SK-N-SH treated with all-trans-retinoic acid at 6 μM for 48 hours (cell line): ENCODE data around the gene DCST2.

Source experiments
- ARNTL ChIP-seq: fragments of 450-650 bp; formaldehyde crosslinking; IDR thresholded peaks from 2 replicates; pipeline ENCODE4 v1.5.0; 2020; ENCODE audit warnings: low read depth, mild to moderate bottlenecking, moderate library complexity, borderline replicate concordance
- CSDC2 ChIP-seq: fragments of 250-450 bp; sonication (Bioruptor Pico); IDR thresholded peaks from 2 replicates; pipeline ENCODE4 v1.5.0; 2020; ENCODE audit warnings: mild to moderate bottlenecking, moderate library complexity
- ESRRG ChIP-seq: fragments of 250-450 bp; sonication (Bioruptor Pico); IDR thresholded peaks from 2 replicates; pipeline ENCODE4 v1.6.1; 2021; ENCODE audit warnings: mild to moderate bottlenecking
- ISL1 ChIP-seq: fragments of 250-450 bp; sonication (Bioruptor Pico); IDR thresholded peaks from 2 replicates; pipeline ENCODE4 v2.1.2; 2022; ENCODE audit warnings: mild to moderate bottlenecking, moderate library complexity
- RARB ChIP-seq: fragments of 250-450 bp; sonication (Bioruptor Pico); IDR thresholded peaks from 2 replicates; pipeline ENCODE4 v1.8.0; 2021; ENCODE audit warnings: mild to moderate bottlenecking, moderate library complexity
- TCF4 ChIP-seq: fragments of 250-450 bp; sonication (Bioruptor Pico); IDR thresholded peaks from 2 replicates; pipeline ENCODE4 v1.8.0; 2021; ENCODE audit warnings: mild to moderate bottlenecking, moderate library complexity, borderline replicate concordance
- ZC3H10 ChIP-seq: fragments of 250-450 bp; sonication (Bioruptor Pico); IDR thresholded peaks from 2 replicates; pipeline ENCODE4 v1.5.1; 2021; ENCODE audit warnings: mild to moderate bottlenecking, moderate library complexity
- ZFP3 ChIP-seq: fragments of 250-450 bp; sonication (Bioruptor Pico); IDR thresholded peaks from 2 replicates; pipeline ENCODE4 v1.5.0; 2020; ENCODE audit warnings: mild to moderate bottlenecking, moderate library complexity
- ZFP30 ChIP-seq: fragments of 450-650 bp; formaldehyde crosslinking; IDR thresholded peaks from 2 replicates; pipeline ENCODE4 v1.5.0; 2022; ENCODE audit warnings: mild to moderate bottlenecking, moderate library complexity
- ZNF8 ChIP-seq: fragments of 450-650 bp; formaldehyde crosslinking; IDR thresholded peaks from 2 replicates; pipeline ENCODE4 v1.5.0; 2020; ENCODE audit warnings: mild to moderate bottlenecking, moderate library complexity
- TF ChIP-seq, protein P1 (sequence below): fragments of 250-450 bp; sonication (Bioruptor Pico); IDR thresholded peaks from 2 replicates; pipeline ENCODE4 v1.8.0; 2020; ENCODE audit warnings: mild to moderate bottlenecking, moderate library complexity, borderline replicate concordance
- TF ChIP-seq, protein P2 (sequence below): fragments of 250-450 bp; sonication (Bioruptor Pico); IDR thresholded peaks from 2 replicates; pipeline ENCODE4 v1.8.0; 2021; ENCODE audit warnings: low read depth, mild to moderate bottlenecking, moderate library complexity, borderline replicate concordance

DNA sequence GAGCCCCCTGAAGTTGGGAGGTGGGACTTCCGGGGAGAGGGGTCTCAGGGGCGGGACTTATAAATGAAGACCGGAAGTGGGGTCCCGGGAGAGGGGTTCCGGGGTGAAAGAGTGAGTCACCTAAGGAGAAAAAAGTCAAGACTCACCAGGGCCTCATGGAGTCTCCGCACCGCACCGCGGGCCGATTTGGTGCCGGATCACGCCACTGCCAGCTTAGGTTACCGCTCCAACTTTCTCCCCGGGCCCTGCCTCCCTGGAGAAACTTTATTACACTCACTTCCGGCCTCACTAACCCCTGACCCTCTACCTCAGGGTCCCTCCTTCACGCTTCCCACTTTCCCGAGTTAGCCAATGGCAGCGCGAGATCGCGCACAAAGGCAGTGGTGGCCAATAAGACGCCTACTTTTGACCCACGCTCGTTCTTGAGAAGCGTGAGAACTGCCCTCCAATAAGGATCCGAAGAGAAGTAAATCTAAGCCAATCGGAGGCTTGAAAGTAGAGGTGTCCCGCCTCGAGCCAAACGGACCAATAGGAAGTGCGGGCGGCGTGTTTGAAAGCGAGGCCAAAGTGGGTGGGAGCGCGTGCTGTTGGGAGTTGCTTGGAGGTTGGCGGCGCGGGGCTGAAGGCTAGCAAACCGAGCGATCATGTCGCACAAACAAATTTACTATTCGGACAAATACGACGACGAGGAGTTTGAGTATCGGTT, 59.3 kb downstream of the DCST2 start, which contains the start of gene CKS1B:
- TF ChIP-seq ZNF8 (CRISPR knock-in tag) (no peak), ISL1 (CRISPR knock-in tag) (no peak), CSDC2 (no peak), ESRRG (CRISPR knock-in tag) (no peak), ARNTL (CRISPR knock-in tag) (no peak), ZC3H10 (CRISPR knock-in tag) (peak; percentile 34; the same call in 1 of the 2 replicates), ZFP3 (no peak), ZFP30 (CRISPR knock-in tag) (no peak), TCF4 (CRISPR knock-in tag) (no peak), RARB (CRISPR knock-in tag) (peak; percentile 61; the same call in 1 of the 2 replicates)
- TF ChIP-seq, protein P1, sequence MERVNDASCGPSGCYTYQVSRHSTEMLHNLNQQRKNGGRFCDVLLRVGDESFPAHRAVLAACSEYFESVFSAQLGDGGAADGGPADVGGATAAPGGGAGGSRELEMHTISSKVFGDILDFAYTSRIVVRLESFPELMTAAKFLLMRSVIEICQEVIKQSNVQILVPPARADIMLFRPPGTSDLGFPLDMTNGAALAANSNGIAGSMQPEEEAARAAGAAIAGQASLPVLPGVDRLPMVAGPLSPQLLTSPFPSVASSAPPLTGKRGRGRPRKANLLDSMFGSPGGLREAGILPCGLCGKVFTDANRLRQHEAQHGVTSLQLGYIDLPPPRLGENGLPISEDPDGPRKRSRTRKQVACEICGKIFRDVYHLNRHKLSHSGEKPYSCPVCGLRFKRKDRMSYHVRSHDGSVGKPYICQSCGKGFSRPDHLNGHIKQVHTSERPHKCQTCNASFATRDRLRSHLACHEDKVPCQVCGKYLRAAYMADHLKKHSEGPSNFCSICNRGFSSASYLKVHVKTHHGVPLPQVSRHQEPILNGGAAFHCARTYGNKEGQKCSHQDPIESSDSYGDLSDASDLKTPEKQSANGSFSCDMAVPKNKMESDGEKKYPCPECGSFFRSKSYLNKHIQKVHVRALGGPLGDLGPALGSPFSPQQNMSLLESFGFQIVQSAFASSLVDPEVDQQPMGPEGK (CRISPR knock-in tag): no peak
- TF ChIP-seq, protein P2, sequence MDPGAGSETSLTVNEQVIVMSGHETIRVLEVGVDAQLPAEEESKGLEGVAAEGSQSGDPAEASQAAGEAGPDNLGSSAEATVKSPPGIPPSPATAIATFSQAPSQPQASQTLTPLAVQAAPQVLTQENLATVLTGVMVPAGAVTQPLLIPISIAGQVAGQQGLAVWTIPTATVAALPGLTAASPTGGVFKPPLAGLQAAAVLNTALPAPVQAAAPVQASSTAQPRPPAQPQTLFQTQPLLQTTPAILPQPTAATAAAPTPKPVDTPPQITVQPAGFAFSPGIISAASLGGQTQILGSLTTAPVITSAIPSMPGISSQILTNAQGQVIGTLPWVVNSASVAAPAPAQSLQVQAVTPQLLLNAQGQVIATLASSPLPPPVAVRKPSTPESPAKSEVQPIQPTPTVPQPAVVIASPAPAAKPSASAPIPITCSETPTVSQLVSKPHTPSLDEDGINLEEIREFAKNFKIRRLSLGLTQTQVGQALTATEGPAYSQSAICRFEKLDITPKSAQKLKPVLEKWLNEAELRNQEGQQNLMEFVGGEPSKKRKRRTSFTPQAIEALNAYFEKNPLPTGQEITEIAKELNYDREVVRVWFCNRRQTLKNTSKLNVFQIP (CRISPR knock-in tag): 0 out of 2 replicates have a peak, but pooled peaks have one; percentile 51
